NCI-H2107 treated with DMSO at 0.1 percent for 48 hours (cell line): Measurements from ENCODE around the gene OTUB2.
A peak's percentile ranks its signal among the peaks of the same experiment; 100 is the strongest.

ENCODE experiments used
- DNase-seq: peaks from one replicate; lab custom pipeline; 2025; ENCODE audit not compliant: unreplicated experiment; lab: John Stamatoyannopoulos, UW

Gene OTUB2

DNA sequence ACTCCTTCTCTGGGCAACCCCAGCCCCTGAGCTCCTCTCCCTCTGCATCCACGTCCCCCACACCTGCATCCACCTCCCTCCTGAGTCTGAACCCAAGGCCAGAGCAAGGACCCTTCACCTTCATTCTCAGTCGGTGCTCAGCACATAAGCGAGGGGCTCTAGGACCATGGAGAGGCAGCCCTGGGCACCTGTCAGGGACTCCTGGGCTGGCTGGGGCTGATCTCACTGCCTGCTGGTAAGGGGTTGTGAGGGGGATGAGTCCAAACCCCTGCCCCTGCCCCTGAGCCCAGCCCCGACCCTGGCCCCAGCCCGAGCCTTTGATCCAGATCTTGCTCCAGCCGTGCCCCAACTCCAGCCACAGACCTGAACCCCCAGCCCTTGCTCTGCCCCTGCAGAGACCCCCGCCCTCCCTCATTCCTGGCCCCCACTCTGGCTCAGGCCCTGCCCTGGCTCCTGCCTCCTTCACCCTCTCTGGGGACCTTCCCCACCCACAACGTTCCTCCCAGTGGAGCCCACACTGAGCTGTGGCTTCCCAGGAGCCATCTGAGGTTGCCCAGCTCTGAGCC, 29.9 kb upstream of the OTUB2 start:
- no peak for DNase-seq

DNA sequence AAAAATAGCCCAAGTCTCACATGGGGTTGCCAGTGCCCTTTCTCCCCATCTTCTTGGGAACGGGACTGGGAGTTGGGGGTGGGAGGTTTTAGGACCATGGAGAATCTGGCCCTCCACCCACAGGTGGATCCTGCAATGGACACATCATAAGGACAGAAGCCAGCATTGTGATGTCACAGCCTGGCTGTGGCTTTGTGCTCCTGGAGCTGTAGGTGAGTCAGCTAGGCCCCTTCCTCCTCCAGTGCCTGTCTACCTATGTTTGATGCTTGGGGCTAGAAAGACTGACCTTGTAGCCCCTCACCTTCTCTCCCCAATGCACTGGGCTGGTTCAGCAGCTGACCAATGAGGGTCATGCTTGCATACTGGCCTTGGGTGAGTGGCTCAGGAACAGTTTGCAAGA, 29.1 kb upstream of the OTUB2 start, which contains the start of gene CCDC197:
Gene CCDC197, plus strand, starts transcription at position 220 of the 400 bp plus-strand sequence. CDS start 831 bp downstream, outside the sequence.
- no peak for DNase-seq

DNA sequence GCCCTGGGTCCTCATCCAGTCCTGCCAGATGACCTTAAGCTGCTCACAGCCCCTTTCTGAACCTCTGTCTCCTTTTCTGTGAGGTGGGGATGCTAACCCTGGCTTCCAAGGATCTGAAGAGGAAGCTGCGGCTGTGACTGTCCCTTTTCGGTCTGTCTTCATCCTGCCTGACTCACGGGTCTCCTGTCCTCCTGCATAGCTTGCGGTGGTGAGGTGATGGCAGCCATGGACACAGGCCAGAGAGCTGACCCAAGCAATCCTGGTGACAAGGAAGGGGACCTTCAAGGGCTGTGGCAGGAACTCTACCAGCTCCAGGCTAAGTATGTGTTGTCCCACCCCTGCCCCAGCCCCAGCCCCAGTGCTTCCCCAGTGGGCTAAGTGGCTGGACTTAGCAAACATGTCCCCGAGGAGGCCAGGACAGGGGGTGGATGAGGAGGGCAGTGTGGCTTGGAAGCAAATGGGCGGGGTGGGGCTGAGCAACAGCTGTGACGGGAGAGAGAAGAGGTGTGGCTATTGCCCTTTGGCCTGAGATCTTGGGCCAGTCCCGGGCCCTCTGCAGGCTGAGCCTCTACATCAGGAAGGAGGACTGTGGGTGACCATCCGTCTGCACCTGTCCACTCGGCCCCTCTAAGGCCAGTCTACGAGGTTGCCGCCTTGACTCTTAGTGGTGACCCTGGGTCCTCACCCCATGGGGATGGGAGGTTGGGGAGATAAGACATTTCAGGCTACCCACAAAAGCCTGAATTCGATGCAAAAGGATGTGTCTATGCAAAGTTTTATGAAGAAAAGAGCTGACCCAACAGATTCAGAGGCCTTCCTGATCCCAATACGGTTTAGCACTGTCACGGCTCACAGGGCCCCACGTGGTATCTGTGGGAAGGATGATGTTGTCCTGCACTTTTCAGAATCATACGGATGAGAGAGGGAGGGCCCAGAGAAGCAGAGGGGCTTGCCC, 27.9 kb upstream of the OTUB2 start:
- no peak for DNase-seq

DNA sequence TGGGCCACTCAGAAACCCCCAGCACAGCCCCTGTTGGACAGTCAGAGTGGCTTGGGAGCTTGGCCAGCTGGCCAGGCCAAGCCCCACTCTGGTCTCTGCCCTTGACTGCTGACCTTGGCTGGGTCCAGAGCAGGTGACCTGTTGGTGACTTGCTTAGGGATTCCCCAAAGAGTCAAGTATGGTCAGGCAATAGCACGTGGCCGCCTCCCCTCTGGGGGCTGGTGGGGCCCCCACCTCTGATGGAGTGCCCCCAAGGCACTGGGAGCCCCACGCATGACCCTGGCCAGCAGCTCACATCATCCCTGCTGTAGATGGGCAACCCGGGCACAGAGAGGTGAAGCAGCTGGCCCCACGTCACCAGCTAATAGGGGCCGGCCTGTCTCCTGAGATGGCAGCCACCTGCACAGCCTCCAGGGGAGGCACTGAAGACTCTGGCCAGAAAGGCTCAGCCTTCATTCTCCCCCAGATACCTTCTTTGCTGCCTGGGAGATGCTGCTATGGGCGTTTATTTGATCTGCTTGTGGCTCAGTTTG, 27.2 kb upstream of the OTUB2 start:
- DNase-seq, result no peak

DNA sequence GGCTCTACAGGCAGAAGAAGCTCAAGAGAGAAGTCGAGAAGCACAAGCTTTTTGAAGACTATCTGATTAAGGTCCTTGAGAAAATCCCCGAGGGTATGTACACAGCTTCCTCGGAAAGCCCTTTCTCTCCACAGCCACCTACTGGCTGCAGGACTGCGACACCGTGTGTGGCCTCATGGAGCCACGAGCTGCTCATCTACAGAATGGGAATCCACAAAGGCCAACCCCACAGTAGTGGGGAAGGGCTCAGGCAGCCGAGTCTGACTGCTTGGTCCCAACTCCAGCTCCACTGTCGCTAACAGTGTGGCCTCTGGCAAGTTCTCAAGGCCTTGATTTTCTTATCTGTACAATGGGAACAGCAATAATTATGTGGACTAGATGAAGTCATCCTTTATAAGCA, 26.6 kb upstream of the OTUB2 start:
- no peak for DNase-seq

DNA sequence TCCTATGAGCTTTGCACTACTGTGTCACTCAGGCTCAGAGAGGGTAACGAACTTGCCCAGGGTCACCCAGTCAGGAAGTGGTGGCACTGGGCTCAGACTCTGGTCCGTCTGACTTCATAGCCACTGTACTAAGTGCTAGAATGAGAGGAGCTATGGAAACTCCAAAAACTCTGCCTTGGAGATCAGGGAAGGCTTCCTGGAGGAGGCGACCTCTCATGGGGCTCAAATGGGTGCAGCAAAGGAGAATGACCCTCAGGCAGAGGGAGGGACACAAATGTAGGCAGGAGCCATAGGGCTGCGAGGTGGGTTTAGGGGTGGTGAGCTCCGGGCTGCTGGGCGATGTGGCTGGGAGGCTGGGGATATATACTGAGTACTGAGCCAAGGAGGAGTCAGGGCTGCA, 25.9 kb upstream of the OTUB2 start:
- no peak for DNase-seq

DNA sequence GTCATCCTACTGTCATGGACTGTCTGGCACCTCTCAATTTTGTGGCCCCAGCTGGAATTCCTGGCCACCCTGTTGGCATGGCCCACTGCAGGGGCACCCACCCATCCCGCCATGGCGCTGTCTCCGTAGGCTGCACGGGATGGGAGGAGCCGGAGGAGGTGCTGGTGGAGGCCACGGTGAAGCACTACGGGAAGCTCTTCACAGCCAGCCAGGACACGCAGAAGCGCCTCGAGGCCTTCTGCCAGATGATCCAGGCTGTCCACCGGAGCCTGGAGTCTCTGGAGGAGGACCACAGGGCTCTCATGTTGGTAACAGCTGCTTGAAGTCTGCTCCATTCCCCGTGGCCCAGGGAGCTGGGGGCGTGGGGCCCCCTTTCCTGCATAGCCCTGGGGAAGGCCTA, 25.1 kb upstream of the OTUB2 start:
- DNase-seq, result no peak

DNA sequence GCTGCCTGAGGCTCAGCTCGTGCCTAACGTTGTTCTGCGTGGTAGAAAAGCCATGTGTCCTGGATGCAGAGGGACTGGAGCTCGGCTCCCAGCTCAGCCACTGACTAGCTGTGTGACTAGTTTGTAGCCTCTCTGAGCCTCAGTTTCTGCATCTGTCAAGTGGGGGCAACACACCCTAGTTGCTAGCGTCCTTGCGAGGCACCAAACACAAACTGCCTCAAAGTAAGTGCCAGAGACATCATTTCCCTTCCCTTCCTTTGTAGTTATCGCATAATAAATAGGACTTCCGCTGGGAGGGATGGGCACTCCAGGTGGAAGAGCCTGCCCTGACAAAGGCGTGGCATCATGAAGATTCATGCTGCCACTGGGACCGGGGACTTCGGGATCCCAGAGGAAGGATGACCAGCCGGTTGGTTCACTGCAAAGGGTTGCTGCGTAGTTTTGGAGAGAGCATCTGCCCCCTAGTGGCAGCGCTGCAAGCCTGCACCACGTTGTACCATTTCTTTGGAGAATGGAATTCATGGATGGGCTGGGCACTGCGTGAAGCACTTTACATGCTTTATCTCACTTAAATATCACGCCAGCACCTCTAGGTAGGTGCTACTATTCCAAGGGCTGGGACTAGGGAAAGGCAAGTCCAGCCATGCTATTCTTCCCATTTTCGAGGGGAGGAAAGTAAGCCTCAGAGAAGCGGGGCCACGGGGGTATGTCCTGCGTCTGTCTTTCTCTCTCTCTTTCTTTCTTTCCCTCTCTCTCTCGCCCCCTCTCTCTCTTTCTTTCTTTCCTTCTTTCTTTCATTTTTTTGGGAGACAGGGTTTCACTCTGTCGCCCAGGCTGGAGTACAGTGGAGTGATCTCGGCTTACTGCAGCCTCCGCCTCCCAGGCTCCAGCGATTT, 24.4 kb upstream of the OTUB2 start:
- DNase-seq, result peak; percentile 44

DNA sequence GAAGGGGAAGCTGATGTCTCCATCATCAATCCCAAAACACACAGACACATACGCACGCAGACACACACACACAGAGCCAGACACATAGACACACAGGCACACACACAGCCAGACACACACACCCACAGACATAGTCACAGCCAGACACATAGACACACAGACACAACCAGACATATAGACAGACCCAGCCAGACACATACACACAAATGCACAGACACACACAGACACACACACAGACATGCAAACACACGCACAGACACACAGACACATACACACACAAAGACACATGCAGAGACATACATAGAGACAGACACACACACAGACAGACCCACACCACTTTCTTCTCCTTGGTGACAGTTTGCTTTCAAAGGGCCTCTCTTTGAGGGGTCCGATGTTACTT, 22.7 kb upstream of the OTUB2 start:
- no peak for DNase-seq

DNA sequence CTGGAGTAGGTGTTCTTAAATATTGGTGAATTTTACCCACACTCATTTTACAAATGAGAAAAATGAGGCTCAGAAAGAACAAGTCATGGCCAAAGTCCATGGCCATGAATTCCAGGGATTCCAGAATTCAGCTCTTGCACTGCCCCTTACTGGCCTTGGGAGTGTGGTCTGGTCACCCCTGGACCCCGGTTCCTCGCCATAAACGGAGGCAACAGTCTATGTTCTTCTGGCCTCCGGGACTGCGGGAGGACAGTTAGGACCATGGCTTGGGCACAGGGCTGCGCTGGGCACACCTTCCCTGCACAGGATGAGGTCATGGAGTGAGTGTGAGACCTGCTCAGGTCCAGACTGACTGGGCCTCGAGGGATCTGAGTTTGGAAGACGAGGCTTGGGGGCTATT, 22.1 kb upstream of the OTUB2 start:
- DNase-seq, result no peak

DNA sequence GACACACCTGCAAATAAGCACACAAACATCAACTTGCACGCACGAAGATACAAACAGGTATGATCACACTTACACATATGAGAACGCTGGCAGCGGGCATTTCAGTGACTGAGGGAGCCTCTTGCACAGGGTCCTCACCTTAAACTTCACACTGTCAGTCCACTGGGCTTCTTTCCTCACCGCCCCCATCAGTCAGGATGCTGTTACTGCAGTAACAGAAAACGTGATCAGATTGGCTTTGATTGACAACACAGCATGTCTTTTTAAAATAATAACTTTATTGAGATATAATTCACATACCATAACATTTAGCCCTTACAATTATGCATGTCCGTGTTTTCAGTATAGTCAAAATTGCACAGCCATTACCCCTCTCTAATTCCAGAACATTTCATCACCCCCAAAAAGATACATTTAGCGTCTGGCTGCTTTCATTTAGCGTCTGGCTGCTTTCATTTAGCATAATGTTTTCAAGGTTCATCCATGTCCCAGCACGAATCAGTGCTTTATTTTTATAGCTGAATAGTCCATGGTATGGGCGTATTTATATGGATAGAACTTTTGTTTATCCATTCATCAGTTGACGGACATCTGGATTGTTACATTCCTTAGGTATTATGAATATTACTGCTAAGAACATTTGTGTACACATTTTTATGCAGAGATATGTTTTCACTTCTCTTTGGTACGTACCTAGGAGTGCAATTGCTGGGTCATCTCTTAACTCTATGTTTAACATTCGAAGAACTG, 20.6 kb upstream of the OTUB2 start:
- no peak for DNase-seq

DNA sequence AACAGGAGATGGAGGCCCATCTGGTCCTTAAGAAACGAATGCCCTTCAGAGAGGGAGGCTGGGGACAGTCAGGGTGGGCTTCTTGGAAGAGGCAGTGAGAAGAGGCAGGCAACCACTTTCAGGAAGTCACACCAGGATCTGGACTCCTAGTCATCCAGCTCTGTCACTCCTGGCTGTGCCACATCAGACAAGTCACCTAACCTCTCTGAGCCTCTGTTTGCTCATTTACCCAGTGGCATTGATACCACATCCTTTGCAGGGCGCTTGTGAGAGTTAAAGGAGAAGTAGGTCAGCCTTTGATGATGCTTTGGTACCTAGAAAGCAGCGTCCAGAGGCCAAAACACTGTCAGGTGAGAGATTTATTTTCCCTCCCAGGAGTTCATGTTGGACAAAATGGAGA, 17.9 kb upstream of the OTUB2 start:
- DNase-seq, result no peak

DNA sequence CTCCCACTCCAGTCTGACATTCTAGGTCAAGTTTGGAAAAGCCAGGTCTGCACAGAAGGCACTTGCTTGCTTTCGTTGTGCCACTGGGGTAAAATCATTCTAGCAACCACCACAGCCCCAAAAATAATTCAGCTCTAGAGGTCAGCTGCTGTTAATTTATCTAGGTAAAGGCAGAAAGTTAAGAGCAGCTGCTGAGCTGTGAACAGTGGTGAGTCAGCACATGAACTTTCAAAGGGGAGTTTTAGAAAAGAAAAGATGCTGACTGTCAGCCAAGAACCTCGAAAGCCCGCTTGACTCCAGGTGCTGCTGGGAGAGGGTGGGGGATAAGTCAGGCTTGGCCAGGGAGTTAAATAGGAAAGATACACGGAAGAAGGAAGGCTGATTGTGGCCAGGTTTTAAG, 16.4 kb upstream of the OTUB2 start:
- peak; percentile 32 for DNase-seq

DNA sequence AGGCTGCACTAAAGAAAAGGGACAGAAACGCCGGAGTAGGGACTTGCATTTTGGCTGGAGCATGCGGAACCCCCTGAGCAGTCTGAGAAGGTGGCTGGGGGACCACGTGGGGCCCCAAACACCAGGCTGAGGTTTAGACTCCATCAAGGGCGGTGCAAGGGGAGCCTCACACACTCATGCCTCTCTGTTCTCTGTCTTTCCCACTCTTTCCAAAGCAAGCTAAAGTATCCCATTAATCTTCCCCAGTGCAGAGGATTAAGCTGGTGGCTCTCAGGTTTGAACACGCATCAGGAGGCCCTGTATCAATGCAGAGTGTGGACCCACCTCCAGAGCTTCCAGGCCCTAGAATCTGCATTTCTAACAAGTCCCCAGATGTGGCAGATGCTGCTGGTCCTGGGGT, 15.5 kb upstream of the OTUB2 start:
- DNase-seq, result no peak

DNA sequence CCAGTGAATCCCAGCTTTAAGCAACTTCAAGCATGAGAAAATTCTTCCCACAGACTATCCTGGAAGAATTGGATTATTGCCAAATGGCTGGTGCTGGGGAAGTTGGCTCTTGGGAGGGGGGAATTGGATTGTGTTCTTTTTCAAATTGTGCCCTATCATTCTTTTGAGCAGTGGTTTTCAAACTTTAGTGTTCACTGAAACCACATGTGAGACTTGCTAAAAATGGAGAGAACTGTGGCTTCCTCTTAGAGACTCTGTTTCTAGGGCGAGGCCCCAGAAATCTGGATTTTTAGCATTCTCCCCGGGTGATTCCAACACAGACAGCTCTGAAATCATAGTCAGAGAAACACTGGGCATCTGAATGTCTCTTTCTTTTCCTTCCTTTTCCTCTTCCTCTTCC, 14.3 kb upstream of the OTUB2 start:
- no peak for DNase-seq

DNA sequence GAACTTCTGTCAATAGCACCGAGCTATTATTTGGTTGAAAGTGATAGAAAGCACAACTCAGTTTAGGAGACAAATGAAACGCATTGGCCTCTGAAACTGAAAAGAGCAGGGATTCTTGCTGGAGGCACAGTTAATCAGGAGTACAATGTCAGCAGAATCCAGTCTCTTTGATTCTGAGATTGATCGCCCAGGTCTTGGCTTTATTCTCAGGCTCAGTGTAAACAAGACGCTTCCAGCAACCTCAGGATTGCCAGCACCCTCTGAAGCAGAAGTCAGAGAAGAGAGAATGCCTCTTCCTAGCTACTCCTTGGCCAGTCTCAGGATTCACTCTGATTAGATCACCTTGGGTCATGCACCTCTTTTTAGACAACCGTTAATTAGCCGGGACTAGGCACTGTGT, 11.8 kb upstream of the OTUB2 start:
- DNase-seq, result no peak

DNA sequence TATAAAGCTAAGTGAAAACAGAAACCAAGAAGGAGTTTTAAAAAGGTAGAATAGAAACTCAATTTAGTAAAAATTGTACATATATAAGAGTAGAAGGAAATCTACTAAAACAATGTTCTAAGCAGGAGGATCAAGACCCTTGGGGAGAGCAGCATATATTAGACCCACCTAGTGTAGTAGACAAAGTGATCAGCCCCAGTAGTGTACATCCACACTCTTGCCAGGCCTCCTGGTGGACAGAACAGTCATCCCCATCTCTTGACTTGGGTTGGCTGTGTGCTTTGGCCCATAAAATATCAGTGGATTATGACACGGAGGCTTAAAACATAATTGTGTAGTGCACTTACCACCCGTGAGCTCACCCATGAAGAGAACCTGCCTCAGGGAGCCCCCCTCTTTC, 10.9 kb upstream of the OTUB2 start:
- DNase-seq, result no peak

DNA sequence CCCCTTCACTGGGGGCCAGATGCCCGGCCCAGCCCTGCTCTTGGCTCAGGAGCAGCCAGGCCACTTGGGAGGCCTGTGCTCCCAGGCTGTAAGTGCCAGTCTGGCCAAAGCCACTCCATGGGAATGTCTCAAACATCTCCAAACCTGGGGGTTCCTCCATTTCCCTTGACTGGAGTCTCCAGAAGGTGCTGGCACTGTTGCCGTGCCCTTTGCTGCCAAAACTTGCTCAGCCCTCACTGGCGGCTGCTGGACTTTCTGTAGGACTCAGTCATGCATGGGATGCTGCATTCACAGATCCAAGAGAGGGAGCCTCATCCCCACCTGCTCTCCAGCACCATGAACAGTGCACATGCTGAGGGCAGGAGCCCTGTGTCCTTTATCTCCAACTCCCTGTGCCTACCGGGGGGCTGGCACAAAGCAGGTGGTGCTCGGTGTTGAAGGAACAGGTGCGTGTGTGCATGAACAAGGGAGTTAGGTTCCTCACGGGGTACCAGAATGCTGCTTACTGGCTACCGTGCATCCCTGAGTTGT, 9.6 kb upstream of the OTUB2 start:
- DNase-seq, result no peak

DNA sequence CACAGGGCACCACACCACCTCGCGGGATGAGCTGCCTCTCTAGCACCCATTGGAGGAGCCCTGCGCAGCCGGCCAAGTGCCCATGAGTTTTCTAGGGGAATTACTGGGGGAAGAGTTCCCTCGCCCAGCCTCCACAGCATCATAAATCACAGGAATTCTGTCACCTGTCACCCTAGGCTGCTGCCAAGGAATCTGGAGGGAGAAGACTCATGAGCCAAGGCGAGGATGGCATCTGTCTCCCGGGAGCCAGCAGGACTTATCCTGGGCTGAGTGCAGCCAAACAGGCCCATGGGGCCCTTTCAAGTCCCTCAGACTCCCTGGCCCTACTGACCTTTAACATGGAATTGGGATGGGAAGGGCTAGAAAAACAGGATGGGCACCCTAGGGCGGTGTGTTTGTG, 7.8 kb upstream of the OTUB2 start:
- DNase-seq, result no peak

DNA sequence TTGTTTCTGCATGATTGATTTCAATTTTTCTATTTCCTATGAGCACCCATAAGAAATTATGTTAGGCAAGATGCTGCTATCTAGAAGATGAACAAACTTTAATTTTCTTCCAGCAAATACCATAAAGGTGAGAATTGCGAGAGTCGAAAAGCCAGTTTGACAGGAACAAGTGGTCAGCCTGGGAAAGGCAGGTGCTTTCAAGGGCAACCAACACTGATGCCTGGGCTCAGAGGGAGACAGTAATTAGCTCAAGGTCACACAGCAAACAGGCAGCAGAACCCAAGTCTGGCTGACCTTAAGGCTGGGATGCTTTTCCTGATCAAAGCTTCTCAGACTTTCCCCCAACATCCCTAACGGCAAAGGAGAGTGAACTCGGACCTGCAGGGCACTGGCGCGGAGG, 6.8 kb upstream of the OTUB2 start:
- no peak for DNase-seq
